GM19468 (cell line): ENCODE data around the gene FRG2.
"Not testable (repeated sequence)": the region's sequence is repeated elsewhere in the genome, so short reads cannot be mapped to it uniquely, and the experiment has no call there.

Experiments
- ATAC-seq: cut with Tn5 transposase; IDR thresholded peaks from one replicate; pipeline ENCODE4 v1.9.1; 2021; ENCODE audit warnings: mild to moderate bottlenecking, moderate library complexity, moderate number of reproducible peaks; ENCODE audit not compliant: unreplicated experiment; ENCODE audit errors: extremely low read depth

Gene FRG2

GRCh38 chr4:190027156-190027555, at the start of gene FRG2:
TSS of gene FRG2 (minus strand) at chr4:190027256. CDS start at chr4:190027204, 52 bp downstream.
- ATAC-seq = not testable (repeated sequence)

DNA sequence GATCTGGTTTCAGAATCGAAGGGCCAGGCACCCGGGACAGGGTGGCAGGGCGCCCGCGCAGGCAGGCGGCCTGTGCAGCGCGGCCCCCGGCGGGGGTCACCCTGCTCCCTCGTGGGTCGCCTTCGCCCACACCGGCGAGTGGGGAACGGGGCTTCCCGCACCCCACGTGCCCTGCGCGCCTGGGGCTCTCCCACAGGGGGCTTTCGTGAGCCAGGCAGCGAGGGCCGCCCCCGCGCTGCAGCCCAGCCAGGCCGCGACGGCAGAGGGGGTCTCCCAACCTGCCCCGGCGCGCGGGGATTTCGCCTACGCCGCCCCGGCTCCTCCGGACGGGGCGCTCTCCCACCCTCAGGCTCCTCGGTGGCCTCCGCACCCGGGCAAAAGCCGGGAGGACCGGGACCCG, 41.3 kb upstream of the FRG2 start:
- not testable (repeated sequence) for ATAC-seq

GRCh38 chr4:190064805-190065204, 37.7 kb upstream of the FRG2 start:
- not testable (repeated sequence) for ATAC-seq

DNA sequence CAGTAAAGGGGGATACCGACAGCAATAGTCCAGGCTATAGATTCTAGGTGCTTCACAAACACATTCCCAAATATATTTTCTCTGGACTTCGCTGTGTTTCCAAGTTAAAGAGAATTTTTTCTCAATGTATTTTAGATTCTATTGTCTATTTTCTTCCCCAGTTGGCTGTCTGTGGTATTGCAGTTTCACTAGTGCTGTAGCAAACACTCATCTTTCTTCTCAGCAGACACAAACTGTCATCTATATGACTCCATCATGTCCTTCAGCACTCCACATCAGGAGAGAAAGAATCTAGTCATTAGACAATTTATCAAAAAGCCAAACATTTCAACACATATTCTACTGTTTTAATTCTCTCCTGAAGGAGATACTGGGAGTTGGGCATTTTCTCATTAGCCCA, 37.3 kb upstream of the FRG2 start, which contains the start of gene DBET:
DBET (plus strand) TSS at position 161 of the 400 bp plus-strand sequence.
- not testable (repeated sequence) for ATAC-seq

DNA sequence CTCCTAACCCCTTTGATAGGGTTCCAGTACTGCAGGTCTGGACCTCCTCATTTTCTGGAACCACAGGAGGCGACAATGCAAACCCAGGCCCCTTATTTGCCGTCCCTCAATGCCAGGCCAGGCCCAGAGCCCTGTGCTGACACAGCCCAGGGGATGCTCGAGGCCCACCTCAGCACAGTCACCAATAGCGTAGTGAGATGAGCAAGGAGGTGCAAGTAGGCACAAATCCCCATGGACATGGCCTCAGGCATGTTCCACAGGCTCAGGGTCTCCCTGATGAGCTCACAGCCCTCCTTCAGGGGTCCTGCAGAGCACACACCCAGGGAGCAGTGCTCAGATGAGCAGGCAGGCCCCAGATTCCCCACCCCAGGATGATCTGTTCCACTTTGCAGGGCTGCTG, 31.9 kb upstream of the FRG2 start:
- not testable (repeated sequence) for ATAC-seq

DNA sequence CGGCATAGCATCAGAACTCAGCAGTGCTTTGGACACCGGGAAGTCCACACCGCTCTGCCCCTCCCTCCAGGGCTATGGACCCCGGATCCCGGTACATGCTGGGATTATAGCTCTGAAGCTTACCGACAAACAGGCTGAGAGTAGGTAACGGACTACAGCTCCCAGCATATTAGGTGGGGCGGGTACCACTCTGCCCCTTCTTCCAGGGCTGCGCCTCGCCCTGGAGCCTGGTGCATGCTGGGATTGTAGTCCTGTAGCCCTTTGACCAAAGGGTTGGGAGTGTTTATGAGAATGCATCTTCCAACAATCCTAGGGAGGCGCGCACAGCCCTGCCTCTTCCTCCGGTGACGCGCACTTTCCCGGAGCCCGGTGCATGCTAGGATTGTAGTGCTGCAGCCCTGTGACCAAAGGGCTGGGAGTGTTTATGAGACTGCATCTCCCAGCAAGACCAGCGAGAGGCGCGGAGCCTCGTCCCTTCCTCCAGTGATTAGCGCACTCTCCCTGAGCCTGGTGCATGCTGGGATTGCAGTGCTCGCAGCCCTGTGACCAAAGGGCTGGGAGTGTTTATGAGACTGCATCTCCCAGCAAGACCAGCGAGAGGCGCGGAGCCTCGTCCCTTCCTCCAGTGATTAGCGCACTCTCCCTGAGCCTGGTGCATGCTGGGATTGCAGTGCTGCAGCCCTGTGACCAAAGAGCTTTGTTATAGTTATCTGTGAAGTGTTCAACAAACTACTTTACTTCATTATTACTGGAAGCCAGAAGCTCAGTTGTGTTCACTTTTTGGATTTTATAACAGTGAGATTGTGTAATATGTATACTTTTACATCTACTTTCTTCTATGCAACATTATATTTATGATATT, 22.6 kb upstream of the FRG2 start:
- not testable (repeated sequence) for ATAC-seq

GRCh38 chr4:190047627-190048026, 20.6 kb upstream of the FRG2 start:
- ATAC-seq = not testable (repeated sequence)

DNA sequence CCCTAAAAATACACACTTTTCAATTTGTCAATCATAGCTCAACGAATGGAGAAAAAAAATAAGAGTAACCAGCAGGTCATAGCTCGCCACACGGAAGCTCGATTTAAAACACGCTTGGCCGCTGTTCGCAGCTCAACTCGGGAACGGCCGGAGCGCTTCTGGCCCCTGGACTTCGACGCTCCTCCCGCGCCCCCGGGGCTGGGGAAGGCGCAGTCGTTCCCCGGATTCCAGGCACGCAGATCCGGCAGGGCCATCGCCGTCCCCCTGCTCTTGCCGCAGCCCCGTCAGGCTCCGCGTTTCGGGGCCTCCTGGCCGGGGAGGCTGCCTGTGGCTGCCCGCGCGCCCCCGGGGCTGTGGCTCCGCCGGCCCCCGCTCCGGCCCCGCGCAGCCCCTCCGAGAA, 13.8 kb upstream of the FRG2 start:
- ATAC-seq = not testable (repeated sequence)

DNA sequence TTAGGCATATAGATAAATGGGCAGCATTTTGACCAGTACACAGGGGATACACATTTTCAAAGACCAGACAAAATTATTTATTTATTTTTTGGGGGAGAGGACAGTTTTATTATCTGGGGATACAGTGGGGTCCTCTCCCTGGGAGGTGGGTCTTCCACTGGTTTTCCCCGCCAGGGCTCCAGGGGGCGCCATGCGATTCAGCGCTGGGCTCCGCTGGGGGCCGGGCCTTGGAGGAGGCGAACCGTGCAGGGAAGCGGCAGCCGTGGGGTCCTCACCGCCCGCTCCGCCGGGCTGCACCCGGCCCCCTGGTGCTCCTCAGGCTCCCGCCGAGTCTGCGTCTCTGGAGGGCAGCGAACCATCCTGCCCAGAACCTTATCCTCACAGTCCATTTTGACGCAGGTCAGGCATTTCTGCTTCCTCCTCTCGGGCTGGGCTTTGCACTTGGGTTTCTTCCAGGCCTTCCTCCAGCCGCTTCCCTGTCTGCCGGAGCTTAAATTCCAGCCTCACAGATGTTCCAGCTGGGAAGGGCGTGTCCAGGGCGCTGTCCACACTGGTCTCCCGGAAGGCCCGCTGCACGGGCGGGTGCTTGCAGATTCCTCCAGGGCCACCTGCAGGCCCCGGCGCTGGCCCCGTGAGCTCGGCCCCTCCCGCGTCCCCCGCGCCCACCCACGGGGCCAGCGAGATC, 10.8 kb upstream of the FRG2 start:
- ATAC-seq = not testable (repeated sequence)

GRCh38 chr4:190031264-190031663, 4.2 kb upstream of the FRG2 start:
- not testable (repeated sequence) for ATAC-seq

DNA sequence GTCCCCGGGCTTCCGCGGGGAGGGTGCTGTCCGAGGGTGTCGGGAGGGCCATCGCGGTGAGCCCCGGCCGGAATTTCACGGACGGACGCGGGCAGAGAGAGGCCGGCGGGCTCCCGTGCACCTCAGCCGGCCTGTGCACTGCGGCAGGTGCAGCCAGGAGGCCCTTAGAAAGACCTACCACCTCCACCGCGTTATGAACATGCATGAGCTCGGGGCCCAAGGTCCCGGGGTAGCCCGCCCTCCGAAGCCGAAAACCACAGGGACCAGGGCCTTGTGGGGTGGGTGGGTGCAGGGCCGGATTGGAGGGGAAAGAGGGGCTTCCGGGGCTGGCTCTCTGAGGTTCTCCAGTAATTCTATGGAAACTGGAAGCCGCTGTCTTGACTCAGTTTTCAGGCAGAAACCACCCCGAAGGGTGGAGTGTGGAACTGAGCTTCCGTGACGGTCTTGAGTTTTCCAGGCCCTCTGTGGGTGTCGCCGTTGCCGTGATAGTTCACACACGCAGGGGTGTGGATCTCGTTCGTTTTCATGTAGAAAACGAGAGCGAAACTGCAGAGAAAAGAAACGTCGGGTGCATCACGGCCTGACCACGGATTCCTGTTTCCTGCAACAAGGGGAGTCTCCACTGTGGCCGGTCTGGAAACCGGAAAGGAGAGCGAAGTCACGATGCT, 4.3 kb downstream of the FRG2 start:
- ATAC-seq = not testable (repeated sequence)

DNA sequence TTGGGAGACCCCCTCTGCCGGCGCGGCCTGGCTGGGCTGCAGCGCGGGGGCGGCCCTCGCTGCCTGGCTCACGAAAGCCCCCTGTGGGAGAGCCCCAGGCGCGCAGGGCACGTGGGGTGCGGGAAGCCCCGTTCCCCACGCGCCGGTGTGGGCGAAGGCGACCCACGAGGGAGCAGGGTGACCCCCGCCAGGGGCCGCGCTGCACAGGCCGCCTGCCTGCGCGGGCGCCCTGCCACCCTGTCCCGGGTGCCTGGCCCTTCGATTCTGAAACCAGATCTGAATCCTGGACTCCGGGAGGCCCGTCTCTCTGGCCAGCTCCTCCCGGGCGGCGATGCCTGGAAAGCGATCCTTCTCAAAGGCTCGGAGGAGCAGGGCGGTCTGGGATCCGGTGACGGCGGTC, 5.1 kb downstream of the FRG2 start:
- not testable (repeated sequence) for ATAC-seq

DNA sequence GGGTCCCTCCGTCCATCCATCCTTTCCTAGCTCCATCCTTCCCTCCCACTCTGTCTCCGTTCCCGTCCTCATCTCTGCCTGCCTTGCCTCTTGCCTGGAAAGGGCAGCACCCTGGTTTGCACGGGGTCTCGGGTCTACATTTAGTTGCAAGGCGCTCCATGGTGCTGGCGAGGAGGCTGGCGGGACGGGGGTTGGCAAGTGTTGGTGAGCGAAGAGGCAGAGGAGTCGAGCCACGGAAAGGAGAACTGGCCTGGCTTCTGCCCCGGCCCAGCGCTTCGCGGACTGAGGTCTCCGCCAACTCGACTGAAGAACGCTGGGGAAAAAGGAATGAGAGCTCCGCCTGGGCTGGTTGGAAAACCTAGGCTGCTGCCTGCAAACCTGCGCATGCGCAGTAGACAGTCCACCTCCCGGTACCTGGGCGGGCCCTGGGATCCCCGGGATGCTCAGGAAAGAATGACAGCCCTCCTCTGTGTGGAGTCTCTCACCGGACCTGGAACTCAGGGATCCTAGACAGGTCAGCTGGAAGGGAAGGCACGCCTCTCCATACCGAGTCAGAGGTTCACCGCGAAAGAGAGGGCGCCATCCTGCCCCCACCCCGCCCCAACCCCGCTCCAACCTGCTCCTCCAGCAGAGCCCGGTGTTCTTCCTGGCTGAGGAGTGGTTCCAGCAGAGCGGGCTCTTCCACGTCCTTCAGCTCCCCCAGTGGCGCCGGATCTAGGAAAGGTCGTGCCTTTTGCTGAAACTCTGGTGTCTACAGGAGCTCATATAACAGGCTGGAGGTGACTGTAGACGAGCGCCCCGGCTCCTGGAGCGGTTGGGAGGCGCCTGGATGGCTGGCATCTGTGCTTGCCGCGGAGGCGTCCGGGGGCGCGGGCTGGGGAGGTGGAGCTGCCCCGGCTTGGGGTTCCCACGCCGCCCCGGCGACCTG, 6.0 kb downstream of the FRG2 start:
- ATAC-seq = no peak

- ATAC-seq = not testable (repeated sequence)
Measured at GRCh38 chr4:190019859-190020463, 7.1 kb downstream of the FRG2 start.

DNA sequence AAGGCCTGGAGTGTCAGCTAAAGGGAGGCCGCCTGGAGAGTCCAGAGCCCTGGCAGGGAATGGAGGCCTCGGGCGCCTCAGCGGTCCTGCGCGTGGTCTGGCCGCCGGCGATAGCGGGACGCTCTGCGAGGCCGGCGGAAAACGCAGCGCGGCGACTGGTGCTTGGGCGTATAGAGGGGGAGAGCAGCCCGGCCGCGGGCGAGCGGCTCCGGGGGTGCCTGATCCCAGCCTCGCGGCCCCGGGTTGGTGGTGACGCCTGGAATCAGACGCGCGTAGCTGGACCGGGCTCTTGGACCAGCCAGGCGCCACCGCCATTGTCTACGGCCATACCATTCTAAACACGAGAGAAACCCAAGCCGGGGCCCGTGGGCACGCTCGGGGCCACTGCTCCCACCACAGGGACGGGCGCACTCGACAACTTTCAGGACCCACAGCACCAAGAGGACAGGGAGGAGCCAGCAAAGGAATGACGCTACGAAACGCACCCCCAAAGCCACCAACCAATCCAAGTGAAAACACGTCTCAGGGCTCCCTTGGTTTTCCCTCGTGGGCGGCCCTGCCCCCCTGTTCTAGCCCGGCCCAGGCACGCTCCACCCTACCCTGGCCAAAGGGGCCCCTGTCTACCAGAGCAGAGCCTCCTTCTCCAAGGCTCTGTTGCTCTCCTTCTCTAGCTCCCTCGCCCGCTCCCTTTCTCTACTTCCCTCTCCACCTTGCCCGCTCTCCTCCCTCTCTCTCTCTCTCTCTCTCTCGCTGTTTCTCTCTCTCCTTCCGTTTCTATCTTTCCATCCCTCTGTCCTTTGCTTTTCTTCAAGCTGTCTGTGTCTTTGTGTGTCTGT, 7.8 kb downstream of the FRG2 start:
- no peak for ATAC-seq

DNA sequence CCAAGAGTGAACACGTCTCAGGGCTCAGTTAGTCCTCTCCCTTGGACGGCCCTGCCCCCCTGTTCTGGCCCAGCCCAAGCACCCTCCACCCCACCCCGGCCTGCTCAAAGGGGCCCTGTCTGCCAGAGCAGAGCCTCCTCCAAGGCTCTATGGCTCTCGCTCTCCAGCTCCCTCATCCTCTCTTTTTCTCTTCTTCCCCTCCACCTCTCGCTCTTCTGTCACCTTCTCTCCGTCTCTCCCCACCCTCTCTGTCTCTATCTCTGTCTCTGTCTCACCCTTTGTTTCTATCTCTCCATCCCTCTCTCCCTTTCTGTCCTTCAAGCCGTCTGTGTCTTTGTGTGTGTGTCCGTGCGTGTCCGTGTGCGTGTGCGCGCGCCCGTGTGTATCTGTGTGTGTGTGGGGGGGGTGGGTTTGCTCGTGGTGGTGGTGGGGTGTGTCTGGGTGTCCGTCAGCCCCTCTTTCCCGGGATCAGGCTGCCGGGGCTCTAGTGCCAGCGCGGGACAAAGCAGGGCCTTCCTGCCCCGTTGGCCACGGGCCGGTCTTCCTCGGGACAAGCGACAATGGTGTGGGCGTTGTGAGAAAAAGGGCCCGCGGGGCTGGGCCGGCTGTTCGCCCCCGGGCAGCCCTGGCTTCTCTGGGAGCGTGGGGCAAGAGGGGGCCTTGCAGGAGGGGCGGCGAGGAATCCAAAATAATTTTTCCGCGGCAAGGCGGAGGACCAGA, 8.7 kb downstream of the FRG2 start:
- no peak for ATAC-seq

- ATAC-seq = no peak
Measured at GRCh38 chr4:190017357-190018200, 9.5 kb downstream of the FRG2 start.
